Measurements from ENCODE around the gene ANGEL1. TPM values are rescaled to one million over a fixed set of nuclear protein-coding genes. Genes with fewer than 3 reads are reported as not detected.
A peak's percentile ranks its signal among the peaks of the same experiment; 100 is the strongest.

The ANGEL1 gene
- total RNA-seq, 1 donor from 2014 or later: 22.6 TPM

GRCh38 chr14:76778546-76779215 is 34.0 kb downstream of the ANGEL1 start:
- no peak for TF ChIP-seq CTCF (IDR thresholded peaks at IDR 0.05; ENCODE audit: unreplicated experiment)
- Mint-ChIP-seq H3K4me1 (ENCODE audit: unreplicated experiment) (peaks cover 56% of the 10 kb centered on the region), H3K27ac (ENCODE audit: unreplicated experiment) (no peak overlapping the region), H3K9me3 (ENCODE audit: unreplicated experiment) (no peaks in the 10 kb centered on the region), H3K36me3 (ENCODE audit: low read depth, unreplicated experiment) (peaks cover 34% of the 10 kb centered on the region), H3K4me3 (ENCODE audit: unreplicated experiment) (peak overlapping the region; percentile 63), H3K27me3 (ENCODE audit: unreplicated experiment) (peaks cover 27% of the 10 kb centered on the region)
- no peak for DNase-seq (ENCODE audit: low spot score)

- H3K9me3 Mint-ChIP-seq (ENCODE audit: unreplicated experiment): no peaks in the 10 kb centered on the region
- peaks cover 57% of the 10 kb centered on the region for H3K4me1 Mint-ChIP-seq (ENCODE audit: unreplicated experiment)
- no peak overlapping the region for H3K4me3 Mint-ChIP-seq (ENCODE audit: unreplicated experiment)
- H3K27ac Mint-ChIP-seq (ENCODE audit: unreplicated experiment): no peak overlapping the region
- peaks cover 30% of the 10 kb centered on the region for H3K27me3 Mint-ChIP-seq (ENCODE audit: unreplicated experiment)
- no peak for TF ChIP-seq CTCF (IDR thresholded peaks at IDR 0.05; ENCODE audit: unreplicated experiment)
- peaks cover 27% of the 10 kb centered on the region for H3K36me3 Mint-ChIP-seq (ENCODE audit: low read depth, unreplicated experiment)
- no peak for DNase-seq (ENCODE audit: low spot score)
Observed at GRCh38 chr14:76777721-76778120, 35.0 kb downstream of the ANGEL1 start.

GRCh38 chr14:76776428-76777251 is 36.0 kb downstream of the ANGEL1 start:
- DNase-seq (ENCODE audit: low spot score): no peak
- Mint-ChIP-seq H3K36me3 (ENCODE audit: low read depth, unreplicated experiment) (peaks cover 29% of the 10 kb centered on the region), H3K27ac (ENCODE audit: unreplicated experiment) (peak overlapping the region; percentile 57), H3K4me1 (ENCODE audit: unreplicated experiment) (peaks cover 61% of the 10 kb centered on the region), H3K4me3 (ENCODE audit: unreplicated experiment) (peak overlapping the region; percentile 65), H3K27me3 (ENCODE audit: unreplicated experiment) (peaks cover 30% of the 10 kb centered on the region), H3K9me3 (ENCODE audit: unreplicated experiment) (no peaks in the 10 kb centered on the region)
- TF ChIP-seq CTCF (IDR thresholded peaks at IDR 0.05; ENCODE audit: unreplicated experiment): no peak

GRCh38 chr14:76775695-76776427 is 36.8 kb downstream of the ANGEL1 start:
- no peak overlapping the region for H3K4me3 Mint-ChIP-seq (ENCODE audit: unreplicated experiment)
- peaks cover 26% of the 10 kb centered on the region for H3K27me3 Mint-ChIP-seq (ENCODE audit: unreplicated experiment)
- peaks cover 69% of the 10 kb centered on the region for H3K4me1 Mint-ChIP-seq (ENCODE audit: unreplicated experiment)
- H3K27ac Mint-ChIP-seq (ENCODE audit: unreplicated experiment): no peak overlapping the region
- H3K36me3 Mint-ChIP-seq (ENCODE audit: low read depth, unreplicated experiment): peaks cover 28% of the 10 kb centered on the region
- no peaks in the 10 kb centered on the region for H3K9me3 Mint-ChIP-seq (ENCODE audit: unreplicated experiment)
- no peak for TF ChIP-seq CTCF (IDR thresholded peaks at IDR 0.05; ENCODE audit: unreplicated experiment)
- DNase-seq (ENCODE audit: low spot score): no peak
